ENCODE data around the gene MGAT4C.
"Not testable (repeated sequence)": the region's sequence is repeated elsewhere in the genome, so short reads cannot be mapped to it uniquely, and the experiment has no call there.

The MGAT4C gene

GRCh38 chr12:86126900-86127299 lies 129.3 kb downstream of the MGAT4C start:
- not testable (repeated sequence) for DNase-seq (ENCODE audit: low read depth)

- no peak for DNase-seq (ENCODE audit: low read depth)
Measured at GRCh38 chr12:86122846-86123468, 133.2 kb downstream of the MGAT4C start.

GRCh38 chr12:86118161-86118560 lies 138.0 kb downstream of the MGAT4C start:
- DNase-seq (ENCODE audit: low read depth): no peak

GRCh38 chr12:86117711-86118110 lies 138.5 kb downstream of the MGAT4C start:
- DNase-seq (ENCODE audit: low read depth): no peak

GRCh38 chr12:86104087-86104486 lies 152.1 kb downstream of the MGAT4C start:
- no peak for DNase-seq (ENCODE audit: low read depth)

- DNase-seq (ENCODE audit: low read depth): no peak
Measured at GRCh38 chr12:86097161-86097560, 159.0 kb downstream of the MGAT4C start.

GRCh38 chr12:86091681-86092080 lies 164.5 kb downstream of the MGAT4C start:
- DNase-seq (ENCODE audit: low read depth): no peak

- DNase-seq (ENCODE audit: low read depth): no peak
Measured at GRCh38 chr12:86081843-86082242, 174.3 kb downstream of the MGAT4C start.

GRCh38 chr12:86059052-86059451 lies 197.1 kb downstream of the MGAT4C start:
- DNase-seq (ENCODE audit: low read depth): not testable (repeated sequence)

GRCh38 chr12:86057092-86057845 lies 198.9 kb downstream of the MGAT4C start:
- DNase-seq (ENCODE audit: low read depth): no peak

- DNase-seq (ENCODE audit: low read depth): no peak
Measured at GRCh38 chr12:86052921-86053320, 203.3 kb downstream of the MGAT4C start.

GRCh38 chr12:86050010-86050409 lies 206.2 kb downstream of the MGAT4C start:
- DNase-seq (ENCODE audit: low read depth): no peak

- no peak for DNase-seq (ENCODE audit: low read depth)
Measured at GRCh38 chr12:86044396-86044795, 211.8 kb downstream of the MGAT4C start.

- no peak for DNase-seq (ENCODE audit: low read depth)
Measured at GRCh38 chr12:86042062-86042461, 214.1 kb downstream of the MGAT4C start.

GRCh38 chr12:86018361-86018760 lies 237.8 kb downstream of the MGAT4C start:
- DNase-seq (ENCODE audit: low read depth): no peak

- DNase-seq (ENCODE audit: low read depth): no peak
Measured at GRCh38 chr12:86015026-86015425, 241.2 kb downstream of the MGAT4C start.

GRCh38 chr12:86006727-86007126 lies 249.5 kb downstream of the MGAT4C start:
- DNase-seq (ENCODE audit: low read depth): no peak

GRCh38 chr12:85998074-85998473 lies 258.1 kb downstream of the MGAT4C start:
- DNase-seq (ENCODE audit: low read depth): no peak

GRCh38 chr12:85996280-85996679 lies 259.9 kb downstream of the MGAT4C start:
- DNase-seq (ENCODE audit: low read depth): no peak

- no peak for DNase-seq (ENCODE audit: low read depth)
Measured at GRCh38 chr12:85993746-85994145, 262.4 kb downstream of the MGAT4C start.

- no peak for DNase-seq (ENCODE audit: low read depth)
Measured at GRCh38 chr12:85985996-85986395, 270.2 kb downstream of the MGAT4C start.

GRCh38 chr12:85983601-85984000 lies 272.6 kb downstream of the MGAT4C start:
- no peak for DNase-seq (ENCODE audit: low read depth)

GRCh38 chr12:85979641-85980040 lies 276.6 kb downstream of the MGAT4C start:
- no peak for DNase-seq (ENCODE audit: low read depth)

- no peak for DNase-seq (ENCODE audit: low read depth)
Measured at GRCh38 chr12:85975716-85976115, 280.5 kb downstream of the MGAT4C start.
